HG03432 (cell line): ENCODE results near the gene AUNIP.

ENCODE experiments used
- ATAC-seq: cut with Tn5 transposase; IDR thresholded peaks from one replicate; pipeline ENCODE4 v1.9.1; 2021; ENCODE audit warnings: mild to moderate bottlenecking, moderate library complexity; ENCODE audit not compliant: unreplicated experiment

AUNIP gene

GRCh38 chr1:25797939-25798338 is 61.3 kb downstream of the AUNIP start:
- no peak for ATAC-seq

- no peak for ATAC-seq
Measured at GRCh38 chr1:25796811-25797458, 62.3 kb downstream of the AUNIP start.

- ATAC-seq, result no peak
Measured at GRCh38 chr1:25795946-25796810, 63.1 kb downstream of the AUNIP start.

- no peak for ATAC-seq
Measured at GRCh38 chr1:25795211-25795610, 64.0 kb downstream of the AUNIP start.

- ATAC-seq, result no peak
Measured at GRCh38 chr1:25794325-25794724, 64.9 kb downstream of the AUNIP start.

GRCh38 chr1:25793585-25794170 is 65.6 kb downstream of the AUNIP start:
- ATAC-seq, result no peak

GRCh38 chr1:25792115-25792514 is 67.1 kb downstream of the AUNIP start:
- ATAC-seq, result no peak

- ATAC-seq, result no peak
Measured at GRCh38 chr1:25790472-25790871, 68.8 kb downstream of the AUNIP start.

- no peak for ATAC-seq
Measured at GRCh38 chr1:25787760-25788166, 71.5 kb downstream of the AUNIP start.

GRCh38 chr1:25786887-25787759 is 72.1 kb downstream of the AUNIP start:
- ATAC-seq, result no peak

- no peak for ATAC-seq
Measured at GRCh38 chr1:25785333-25786067, 73.8 kb downstream of the AUNIP start.

- no peak for ATAC-seq
Measured at GRCh38 chr1:25784575-25785051, 74.6 kb downstream of the AUNIP start.
